ENCODE data around the gene RADIL.
A peak's percentile ranks its signal among the peaks of the same experiment; 100 is the strongest.

Gene RADIL

GRCh38 chr7:4837041-4837802, 46.3 kb downstream of the RADIL start:
- Histone ChIP-seq H3K4me3 (ENCODE audit: low read depth, low read length) (no peak overlapping the region), H3K36me3 (replicated peaks) (no peaks in the 10 kb centered on the region), H3K27me3 (replicated peaks) (no peaks in the 10 kb centered on the region), H3K27ac (no peak overlapping the region)
- DNase-seq, result peak; percentile 56
- in situ Hi-C loops (cut with HindIII; ENCODE audit: low pct_ligation_motif_present, low sequenced_read_pairs), result no loop called here
- no peak for TF ChIP-seq CTCF (IDR thresholded peaks at IDR 0.05; ENCODE audit: low read depth, low read length, missing control alignments)

- H3K36me3 ChIP-seq (replicated peaks), result no peaks in the 10 kb centered on the region
- H3K27me3 ChIP-seq (replicated peaks), result no peaks in the 10 kb centered on the region
- no peak for TF ChIP-seq CTCF (IDR thresholded peaks at IDR 0.05; ENCODE audit: low read depth, low read length, missing control alignments)
- in situ Hi-C loops (cut with HindIII; ENCODE audit: low pct_ligation_motif_present, low sequenced_read_pairs), result no loop called here
- H3K27ac ChIP-seq, result no peak overlapping the region
- no peak overlapping the region for H3K4me3 ChIP-seq (ENCODE audit: low read depth, low read length)
- DNase-seq, result no peak
Observed at GRCh38 chr7:4836206-4836661, 47.3 kb downstream of the RADIL start.

GRCh38 chr7:4835398-4836205, 47.9 kb downstream of the RADIL start:
- in situ Hi-C loops (cut with HindIII; ENCODE audit: low pct_ligation_motif_present, low sequenced_read_pairs), result no loop called here
- TF ChIP-seq CTCF (IDR thresholded peaks at IDR 0.05; ENCODE audit: low read depth, low read length, missing control alignments), result no peak
- DNase-seq, result no peak

GRCh38 chr7:4834601-4835397, 48.7 kb downstream of the RADIL start:
- Histone ChIP-seq H3K4me3 (ENCODE audit: low read depth, low read length) (no peak overlapping the region), H3K27me3 (replicated peaks) (no peaks in the 10 kb centered on the region), H3K36me3 (replicated peaks) (no peaks in the 10 kb centered on the region), H3K27ac (no peak overlapping the region)
- DNase-seq, result no peak
- TF ChIP-seq CTCF (IDR thresholded peaks at IDR 0.05; ENCODE audit: low read depth, low read length, missing control alignments), result no peak
- in situ Hi-C loops (cut with HindIII; ENCODE audit: low pct_ligation_motif_present, low sequenced_read_pairs), result no loop called here

More at GRCh38 chr7:4835398-4836205, 47.9 kb downstream of the RADIL start:
- H3K36me3 ChIP-seq (replicated peaks), result no peaks in the 10 kb centered on the region
- no peak overlapping the region for H3K4me3 ChIP-seq (ENCODE audit: low read depth, low read length)
- no peak overlapping the region for H3K27ac ChIP-seq
- no peaks in the 10 kb centered on the region for H3K27me3 ChIP-seq (replicated peaks)

- in situ Hi-C loops (cut with HindIII; ENCODE audit: low pct_ligation_motif_present, low sequenced_read_pairs), result no loop called here
- Histone ChIP-seq H3K27me3 (replicated peaks) (no peaks in the 10 kb centered on the region), H3K36me3 (replicated peaks) (no peaks in the 10 kb centered on the region), H3K4me3 (ENCODE audit: low read depth, low read length) (no peak overlapping the region), H3K27ac (no peak overlapping the region)
- no peak for TF ChIP-seq CTCF (IDR thresholded peaks at IDR 0.05; ENCODE audit: low read depth, low read length, missing control alignments)
- DNase-seq, result no peak
Observed at GRCh38 chr7:4833691-4834600, 49.6 kb downstream of the RADIL start.

Measured in brain microvascular endothelial cell (primary cell).